HG02798 (cell line): ENCODE data around the gene MSANTD2.
"Not testable (repeated sequence)": the region's sequence is repeated elsewhere in the genome, so short reads cannot be mapped to it uniquely, and the experiment has no call there.

ENCODE experiments used
- ATAC-seq: cut with Tn5 transposase; IDR thresholded peaks from one replicate; pipeline ENCODE4 v1.9.1; 2021; ENCODE audit warnings: mild to moderate bottlenecking; ENCODE audit not compliant: unreplicated experiment, poor library complexity

The MSANTD2 gene

DNA sequence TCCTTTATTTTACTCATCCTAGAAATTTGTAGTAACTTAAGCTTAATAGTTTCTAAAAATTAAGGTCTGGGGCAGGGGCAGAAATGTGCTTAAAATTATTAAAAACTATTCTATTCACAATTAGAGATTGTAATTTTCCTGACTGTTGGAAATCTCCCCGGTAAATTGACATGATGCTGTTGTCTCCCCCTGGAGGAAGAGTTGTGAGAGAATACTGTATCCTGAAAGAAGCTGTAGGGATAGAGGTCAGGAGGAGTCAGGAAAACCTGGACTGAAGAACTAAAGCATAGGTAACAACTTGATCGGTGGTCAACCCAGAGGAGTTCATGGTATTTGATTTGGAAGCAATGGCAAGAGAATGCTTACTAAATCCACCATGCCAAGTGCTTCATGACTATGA lies 21.9 kb downstream of the MSANTD2 start:
- no peak for ATAC-seq

DNA sequence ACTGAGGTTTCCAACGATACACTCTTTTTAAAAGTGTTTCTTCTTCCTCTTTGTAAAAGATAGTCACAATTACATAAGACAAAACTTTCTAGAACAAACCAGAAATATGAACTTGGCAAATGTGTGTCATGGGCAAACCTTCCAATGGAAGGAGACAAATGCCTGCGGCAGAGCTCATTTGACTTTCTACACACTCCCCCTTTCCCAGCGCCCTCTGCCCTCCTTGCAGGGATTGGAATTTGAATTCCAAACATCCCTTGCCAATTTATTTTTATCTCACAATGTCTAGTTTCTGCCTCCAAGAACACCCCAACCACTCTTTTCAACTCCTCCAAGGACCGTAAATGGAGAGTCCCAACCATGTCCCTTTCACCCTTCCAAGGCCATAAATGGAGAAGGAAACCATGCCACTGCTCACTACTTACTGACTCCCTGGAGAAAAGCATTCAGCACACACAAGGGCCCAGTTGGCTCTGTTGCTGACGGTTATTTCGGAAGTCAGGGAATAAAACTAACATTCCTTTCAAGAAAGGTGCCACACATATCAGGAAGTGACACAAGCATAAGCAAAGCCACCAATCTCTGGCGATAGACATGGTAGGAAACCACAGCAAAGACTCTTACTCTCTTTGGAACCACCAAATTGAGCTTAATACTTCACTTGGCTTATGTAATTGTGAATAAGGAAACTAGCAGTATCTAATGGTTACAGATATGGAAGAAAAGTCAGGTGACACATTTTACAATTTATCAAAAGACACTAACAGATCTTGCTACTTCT lies 23.2 kb downstream of the MSANTD2 start:
- ATAC-seq, result no peak

DNA sequence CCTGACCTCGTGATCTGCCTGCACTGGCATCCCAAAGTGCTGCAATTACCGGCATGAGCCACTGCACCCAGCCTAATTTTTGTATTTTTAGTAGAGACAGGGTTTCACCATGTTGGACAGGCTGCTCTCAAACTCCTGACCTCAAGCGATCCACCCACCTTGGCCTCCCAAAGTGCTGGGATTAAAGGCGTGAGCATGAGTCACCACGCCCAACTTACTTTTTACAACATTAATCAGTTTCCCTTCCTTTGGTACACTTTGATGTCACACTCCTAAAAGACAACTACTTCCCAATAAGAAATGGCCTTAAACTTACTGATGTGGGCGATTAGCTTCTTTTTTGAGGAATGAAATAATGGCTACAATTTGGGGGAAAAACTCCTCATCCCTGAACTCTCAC lies 29.2 kb downstream of the MSANTD2 start:
- not testable (repeated sequence) for ATAC-seq

DNA sequence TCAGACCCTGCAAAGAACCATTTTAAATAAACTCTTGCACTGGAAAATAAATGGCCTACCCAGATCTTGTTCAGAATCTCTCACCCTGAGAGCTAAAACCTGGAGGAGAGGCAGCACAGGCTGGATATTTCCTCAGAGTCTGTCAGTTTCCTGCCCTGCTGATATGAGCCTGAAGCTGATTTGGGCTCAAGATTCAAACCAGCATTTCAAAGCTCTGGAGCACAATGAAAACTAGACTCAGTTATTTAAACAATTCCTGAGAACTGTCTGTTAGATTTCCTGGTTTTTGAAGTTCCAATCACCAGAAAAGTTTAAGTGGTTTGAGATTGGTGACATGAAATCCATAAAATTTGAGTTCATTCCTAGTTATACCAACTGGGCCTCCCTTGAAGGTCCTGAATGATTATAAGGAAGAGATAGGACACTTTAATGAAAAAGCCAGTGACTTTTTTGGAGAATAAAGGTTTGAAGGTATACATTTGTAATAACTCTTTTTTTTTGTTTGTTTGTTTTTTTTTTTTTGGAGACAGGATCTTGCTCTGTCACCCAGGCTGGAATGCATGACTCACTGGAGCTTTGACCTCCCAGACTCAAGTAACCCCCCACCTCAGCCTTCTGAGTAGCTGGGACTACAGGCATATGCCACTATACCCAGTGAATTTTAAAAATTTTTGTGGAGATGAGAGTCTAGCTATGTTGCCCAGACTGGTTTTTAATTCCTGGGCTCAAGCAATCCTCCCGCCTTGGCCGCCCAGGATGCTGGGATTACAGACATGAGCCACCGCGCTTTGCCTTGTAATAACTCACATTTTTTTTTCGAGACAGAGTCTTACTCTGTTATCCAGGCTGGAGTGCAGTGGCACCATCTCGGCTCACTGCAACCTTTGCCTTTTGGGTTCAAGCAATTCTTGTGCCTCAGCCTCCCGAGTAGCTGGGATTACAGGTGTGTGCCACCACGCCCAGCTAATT lies 30.1 kb downstream of the MSANTD2 start:
- ATAC-seq, result no peak

GRCh38 chr11:124768914-124769313 lies 31.3 kb downstream of the MSANTD2 start:
- no peak for ATAC-seq

DNA sequence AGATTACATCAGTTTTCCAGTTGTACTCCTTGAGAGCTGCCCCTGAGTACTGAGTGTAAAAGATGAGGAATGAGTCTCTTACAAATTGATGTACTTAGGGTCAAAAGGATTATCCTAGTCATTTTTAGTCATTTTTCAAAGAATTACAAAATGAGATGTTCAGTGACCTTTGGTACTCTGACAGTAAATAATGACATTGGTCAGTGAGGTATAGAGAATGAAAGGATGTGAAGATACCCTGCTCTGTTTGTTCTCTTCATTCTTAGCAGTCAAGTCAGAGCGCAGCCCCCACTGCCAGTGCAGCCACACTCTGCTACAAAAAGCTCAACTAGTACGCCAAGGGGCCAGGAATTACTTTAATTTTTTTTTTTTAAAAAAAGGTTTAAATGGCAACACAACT lies 34.0 kb downstream of the MSANTD2 start:
- no peak for ATAC-seq

- ATAC-seq, result peak; percentile 21
These were observed 36.9 kb downstream of the MSANTD2 start for GRCh38 chr11:124763156-124763947.

- peak; percentile 1 for ATAC-seq
These were observed 37.5 kb downstream of the MSANTD2 start for GRCh38 chr11:124762624-124763155.

DNA sequence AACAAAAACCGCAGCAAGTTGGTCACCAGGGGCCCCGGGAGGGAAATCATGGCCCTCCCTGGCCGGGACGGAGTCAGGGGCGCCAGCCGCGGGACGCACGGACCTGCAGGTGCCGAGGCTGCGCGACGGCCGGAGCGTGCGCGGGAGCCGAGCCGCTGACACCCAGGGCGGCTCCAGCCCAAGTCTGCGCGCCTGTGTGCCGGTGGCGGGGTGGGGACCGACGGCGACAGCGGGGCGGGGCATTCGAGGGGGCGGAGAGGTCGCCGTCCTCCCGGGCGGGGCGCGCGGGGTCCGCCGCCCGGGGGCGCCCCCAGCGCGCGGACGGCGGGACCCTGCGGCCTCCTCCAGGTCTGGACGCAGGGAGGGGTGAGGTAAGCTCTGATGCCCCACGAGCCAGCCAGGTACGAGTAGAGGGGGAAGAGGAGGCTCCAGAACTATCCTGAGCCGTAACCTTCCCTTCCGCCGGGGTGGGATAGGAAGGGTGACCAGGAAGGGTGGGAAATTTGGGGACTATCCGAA lies 38.0 kb downstream of the MSANTD2 start, which contains the start of gene ESAM:
TSS of gene ESAM (minus strand) at position 186 of the 519 bp plus-strand sequence. CDS start at position 50, 136 bp downstream.
- ATAC-seq, result peak; percentile 70

DNA sequence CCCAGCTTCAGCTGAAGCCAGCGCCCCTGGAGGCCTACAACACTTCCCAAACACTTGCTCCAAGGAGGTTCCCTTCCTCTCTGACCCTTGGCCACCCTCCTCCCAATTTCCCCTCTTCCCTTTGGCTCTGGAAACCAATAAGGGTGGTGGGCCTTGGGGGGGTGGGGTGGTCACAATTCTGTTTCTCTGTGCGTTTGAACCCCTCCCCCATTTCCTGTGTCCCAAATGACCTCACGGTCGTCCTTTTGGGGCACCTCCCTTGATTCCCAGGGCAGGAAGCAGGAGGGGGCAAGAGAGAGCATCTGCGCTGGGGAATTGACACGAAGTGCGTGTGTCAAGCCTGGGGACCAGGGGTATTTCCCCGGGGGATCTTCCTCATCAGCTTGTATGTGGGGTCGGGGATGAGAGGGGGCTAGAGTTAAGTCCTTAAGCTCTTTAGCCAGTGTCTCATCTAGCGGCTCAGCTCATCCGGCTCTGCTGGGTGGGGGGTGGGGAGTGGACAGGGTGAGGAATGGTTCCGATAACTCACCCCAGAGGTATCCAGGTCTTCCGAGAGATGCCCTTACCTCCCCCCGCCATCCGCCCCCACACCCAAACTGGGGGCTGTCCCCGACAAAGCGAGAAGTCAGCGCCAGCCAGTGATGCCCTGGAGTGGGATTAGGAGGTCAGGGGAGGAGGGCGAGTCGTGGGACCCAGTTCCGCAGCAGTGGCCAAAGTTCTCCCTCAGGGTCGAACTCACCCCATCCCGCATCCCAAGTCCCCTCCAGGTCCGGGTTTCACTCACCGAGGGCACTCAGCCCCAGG lies 38.7 kb downstream of the MSANTD2 start:
- ATAC-seq, result no peak

GRCh38 chr11:124760806-124761205 lies 39.4 kb downstream of the MSANTD2 start:
- no peak for ATAC-seq

GRCh38 chr11:124760205-124760652 lies 40.0 kb downstream of the MSANTD2 start:
- ATAC-seq, result peak; percentile 23

- peak; percentile 9 for ATAC-seq
These were observed 40.7 kb downstream of the MSANTD2 start for GRCh38 chr11:124759266-124760204.

DNA sequence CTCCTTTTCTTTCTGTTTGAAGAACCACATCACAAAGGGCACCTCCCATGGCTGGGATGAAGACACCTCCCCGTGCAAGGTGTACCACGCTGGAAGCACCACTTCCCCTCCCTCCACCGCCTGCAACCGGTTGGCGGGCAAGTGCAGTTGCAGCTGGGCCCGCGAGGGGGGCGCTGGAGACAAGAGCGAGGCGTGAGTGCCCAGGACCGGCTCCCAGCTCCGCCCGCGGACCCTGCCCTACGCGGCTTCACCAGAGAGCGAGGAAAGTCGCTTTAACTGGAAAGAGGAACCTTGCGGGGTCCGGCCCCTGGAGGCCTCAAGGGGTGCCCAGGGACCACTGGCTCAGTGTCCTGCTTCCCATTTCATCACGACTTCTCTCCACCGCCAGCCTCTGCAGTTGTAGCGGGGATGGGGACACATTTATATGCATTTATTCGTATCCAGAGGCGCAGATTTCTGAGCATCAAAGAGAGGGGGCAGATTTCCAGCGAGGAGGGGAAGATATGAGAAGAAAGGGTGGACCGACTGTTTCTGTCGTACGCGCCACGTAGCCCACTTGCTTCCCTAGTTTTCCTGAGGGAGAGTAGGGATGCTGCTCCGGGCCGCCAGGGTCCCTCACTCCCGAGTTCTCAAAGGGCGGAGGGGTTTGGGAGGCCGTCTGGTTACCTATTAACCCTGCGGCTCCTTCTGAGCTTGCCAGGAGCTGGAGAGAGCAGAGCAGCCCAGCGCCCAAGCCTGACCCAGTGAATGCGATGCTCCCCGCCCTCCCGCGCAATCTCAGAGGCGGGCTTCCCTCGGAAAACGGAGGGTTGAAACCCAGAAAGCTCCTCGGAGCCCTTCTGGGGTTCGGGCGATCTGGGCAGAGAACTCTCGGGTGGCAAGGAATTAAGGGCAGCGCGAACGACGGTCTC lies 41.6 kb downstream of the MSANTD2 start:
- peak; percentile 54 for ATAC-seq

DNA sequence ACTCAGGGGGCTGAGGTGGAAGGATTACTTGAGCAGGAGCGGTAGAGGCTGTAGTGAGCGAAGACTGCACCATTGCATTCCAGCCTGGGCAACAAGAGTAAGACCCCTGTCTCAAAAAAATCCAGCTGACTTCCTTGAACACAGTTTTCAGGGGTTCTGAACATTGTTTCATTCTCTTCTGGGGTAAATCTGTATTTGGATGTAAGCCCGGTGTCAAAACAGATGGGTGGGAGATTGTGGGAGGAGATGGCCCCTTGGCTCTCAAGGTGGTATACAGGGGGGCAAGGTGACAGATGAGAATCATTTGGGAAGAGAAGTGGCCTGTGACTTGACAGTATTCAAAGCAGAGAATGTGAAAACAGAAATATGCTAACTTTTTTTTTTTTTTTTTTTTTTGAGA lies 42.9 kb downstream of the MSANTD2 start:
- no peak for ATAC-seq

DNA sequence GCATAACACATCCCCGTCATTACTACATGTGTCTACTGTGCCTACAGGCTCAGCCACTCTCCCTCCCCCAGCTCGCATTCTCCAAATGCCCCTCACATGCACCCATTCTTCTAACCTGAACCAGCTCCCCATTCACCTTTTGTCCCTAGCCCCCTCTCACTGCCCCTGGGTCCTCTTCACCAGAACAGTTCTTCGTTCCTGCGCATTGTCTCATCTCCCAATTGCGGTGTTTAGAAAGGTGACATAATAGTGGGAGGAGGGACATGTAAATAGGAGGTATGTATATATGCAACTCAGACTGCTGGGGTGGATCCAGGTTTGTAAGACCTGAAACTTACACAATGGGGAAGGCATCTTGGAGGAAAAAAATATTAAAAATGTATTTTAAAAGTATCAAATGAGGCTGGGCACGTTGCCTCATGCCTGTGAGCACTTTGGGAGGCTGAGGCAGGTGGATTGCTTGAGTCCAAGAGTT lies 43.4 kb downstream of the MSANTD2 start:
- ATAC-seq, result no peak
